Muscle of back (tissue), 11 donors: Measurements from ENCODE around the gene C18orf32. TPM values are rescaled to one million over a fixed set of nuclear protein-coding genes. Genes with fewer than 3 reads are reported as not detected.
"Not testable (repeated sequence)": the region's sequence is repeated elsewhere in the genome, so short reads cannot be mapped to it uniquely, and the experiment has no call there.

Experiments used
- DNase-seq, 3 donors: peaks; one replicate each; pipeline versions ENCODE4 v3.0.0 to v3.0.0-alpha.2; 2013
- polyA plus RNA-seq, 10 donors: library from polyadenylated mRNA; unstranded; fragments of 120-200 nt; gene quantifications; one replicate each; pipeline ENCODE4 v1.2.1, GENCODE V29; 2013; ENCODE audit not compliant: insufficient read length in 10 of 10

C18orf32 gene
- polyA plus RNA-seq, 10 donors = 8.6 to 14.8 (median 12.7) TPM

DNA sequence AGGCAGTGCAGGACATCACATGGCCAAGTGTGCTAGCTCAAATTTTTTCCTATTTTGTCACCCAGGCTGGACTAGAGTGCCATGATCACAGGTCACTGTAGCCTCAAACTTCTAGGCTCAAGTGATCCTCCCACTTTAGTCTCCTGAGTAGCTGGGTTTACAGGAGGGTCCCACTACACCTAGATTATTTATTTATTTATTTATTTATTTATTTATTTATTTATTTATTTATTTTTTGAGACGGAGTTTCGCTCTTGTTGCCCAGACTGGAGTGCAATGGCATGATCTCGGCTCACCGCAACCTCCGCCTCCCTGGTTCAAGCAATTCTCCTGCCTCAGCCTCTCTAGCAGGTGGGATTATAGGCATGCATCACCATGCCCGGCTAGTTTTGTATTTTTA is 12.1 kb downstream of the C18orf32 start:
- DNase-seq = not testable (repeated sequence)

DNA sequence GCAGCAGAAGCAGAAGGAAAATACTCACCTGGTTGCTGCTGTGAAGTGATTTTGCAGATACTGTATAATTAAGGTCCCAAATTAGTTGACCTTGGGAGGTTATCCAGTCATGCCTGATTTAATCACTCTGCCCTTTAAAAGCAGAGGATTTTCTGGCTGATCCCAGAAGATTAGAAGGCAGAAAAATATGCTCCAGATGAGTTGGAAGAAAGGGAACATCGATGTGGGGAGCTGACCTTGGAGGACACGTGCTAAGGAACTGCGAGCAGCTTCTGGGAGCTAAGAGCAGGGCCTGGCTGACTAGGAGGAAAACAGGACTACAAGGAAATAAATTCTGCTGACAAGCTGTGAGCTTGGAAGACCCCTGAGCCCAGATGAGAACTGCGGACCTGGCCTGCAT is 13.3 kb downstream of the C18orf32 start:
- no peak for DNase-seq

DNA sequence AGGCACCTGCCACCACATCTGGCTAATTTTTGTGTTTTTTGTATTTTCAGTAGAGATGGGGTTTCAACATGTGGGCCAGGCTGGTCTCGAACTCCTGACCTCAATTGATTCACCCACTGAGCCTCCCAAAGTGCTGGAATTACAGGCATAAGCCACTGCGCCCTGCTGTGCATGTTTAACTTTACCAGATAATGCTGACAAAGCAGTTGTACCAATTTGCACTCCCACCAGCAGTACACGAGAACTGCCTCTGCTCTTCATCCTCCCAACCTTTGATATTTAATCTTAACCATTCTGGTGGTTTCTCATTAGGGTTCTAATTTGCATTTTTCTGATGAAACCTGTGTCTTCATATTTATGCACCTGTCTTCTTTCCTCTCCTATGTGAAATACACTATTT is 14.6 kb downstream of the C18orf32 start:
- no peak for DNase-seq

DNA sequence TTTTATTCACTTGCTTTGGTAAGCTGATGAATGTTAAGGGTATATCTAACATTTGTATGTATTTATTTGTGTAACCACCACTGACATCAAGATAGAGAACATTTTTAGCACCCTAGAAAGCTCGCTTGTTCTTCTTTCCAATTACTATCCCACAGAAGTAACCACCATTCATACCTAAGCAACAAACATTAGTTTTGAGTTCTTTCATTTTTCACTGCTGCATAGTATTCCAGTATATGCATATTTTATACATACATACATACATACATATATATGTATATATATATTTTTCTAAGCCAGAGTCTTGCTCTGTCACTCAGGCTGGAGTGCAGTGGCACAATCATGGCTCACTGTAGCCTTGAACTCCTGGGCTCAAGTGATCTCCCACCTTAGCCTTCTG is 15.5 kb downstream of the C18orf32 start:
- no peak for DNase-seq

DNA sequence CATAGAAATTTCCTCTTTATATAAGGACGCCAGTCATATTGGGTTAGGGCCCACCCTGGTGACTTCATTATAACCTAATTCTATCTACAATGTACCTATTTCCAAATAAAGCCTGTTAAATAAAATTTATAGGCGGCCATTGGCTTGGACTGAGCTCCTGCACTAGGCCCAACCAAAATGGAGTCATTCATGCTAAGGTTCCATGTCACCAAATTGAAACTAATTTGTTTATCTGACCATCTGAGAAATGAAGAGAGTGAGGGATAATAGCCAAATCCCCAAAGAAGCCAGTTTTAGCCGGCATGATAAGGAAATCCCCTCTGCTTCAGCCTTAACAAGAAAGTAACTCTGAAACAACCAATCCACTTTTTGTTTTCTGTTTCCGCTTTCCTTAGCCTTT is 19.4 kb downstream of the C18orf32 start:
- DNase-seq = no peak

DNA sequence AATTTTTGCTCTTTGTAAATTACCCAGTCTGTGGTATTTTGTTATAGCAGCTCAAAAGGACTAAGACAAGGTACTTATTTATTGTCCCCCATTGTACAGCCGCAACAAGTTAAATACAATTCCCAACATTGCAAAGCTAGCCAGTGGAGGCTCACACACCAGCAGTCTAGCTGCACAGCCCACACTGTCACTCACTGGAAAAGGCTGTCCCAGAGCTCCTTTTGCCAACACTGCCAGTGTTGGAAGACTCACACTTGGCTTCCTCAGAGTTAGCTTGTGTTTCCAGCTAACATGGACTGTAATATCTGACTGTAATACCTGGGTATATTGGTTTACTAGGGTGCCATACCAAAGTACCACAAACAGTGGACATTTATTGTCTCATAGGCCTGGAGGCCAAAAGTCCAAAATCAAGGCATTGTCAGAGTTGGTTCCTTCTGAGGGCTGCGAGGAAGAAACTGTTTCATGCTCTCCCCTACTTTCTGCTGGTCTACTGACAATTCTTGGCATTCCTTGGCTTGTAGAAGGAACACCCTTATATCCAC is 19.9 kb downstream of the C18orf32 start:
- no peak for DNase-seq

DNA sequence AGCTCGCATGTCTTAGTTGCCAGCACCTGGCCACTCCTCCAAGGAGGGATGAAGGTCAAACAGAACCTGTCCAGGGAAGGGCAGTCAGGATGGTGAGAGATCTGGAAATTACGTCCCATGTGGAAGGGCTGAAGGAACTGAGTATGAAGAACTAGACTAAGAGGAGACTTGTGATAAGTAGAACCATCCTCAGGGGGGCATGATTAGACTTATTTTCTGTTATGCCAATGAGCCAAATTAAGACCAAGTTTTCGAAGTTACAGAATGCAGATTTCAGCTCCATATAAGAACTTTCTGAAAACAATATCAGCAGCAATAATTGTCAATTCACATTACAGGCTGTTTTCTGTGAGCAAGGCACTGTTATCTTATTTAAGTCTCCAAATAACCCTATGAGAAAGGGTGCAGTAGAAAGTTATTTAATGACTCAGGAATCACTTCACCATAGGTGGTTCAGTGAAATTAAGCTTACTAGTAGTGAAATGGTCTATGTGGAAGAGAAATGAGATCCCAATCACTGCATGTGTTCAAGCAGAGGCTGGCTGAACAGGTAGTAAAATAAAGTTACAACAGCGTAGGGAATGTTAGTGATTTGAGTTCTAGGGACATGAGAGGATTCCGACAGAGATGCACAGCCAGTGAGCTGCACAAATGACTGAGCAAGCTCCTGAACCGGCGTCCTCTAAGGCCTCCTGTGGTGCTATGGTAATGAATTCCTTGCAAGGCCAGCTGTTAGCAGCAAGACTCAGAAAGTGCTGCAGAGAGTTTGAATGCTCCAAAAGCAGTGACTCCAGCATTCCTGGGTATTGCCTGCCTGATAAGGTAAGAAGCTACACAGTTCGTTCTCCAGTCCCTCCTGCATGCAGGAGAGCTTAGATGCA is 22.1 kb downstream of the C18orf32 start:
- DNase-seq = no peak

DNA sequence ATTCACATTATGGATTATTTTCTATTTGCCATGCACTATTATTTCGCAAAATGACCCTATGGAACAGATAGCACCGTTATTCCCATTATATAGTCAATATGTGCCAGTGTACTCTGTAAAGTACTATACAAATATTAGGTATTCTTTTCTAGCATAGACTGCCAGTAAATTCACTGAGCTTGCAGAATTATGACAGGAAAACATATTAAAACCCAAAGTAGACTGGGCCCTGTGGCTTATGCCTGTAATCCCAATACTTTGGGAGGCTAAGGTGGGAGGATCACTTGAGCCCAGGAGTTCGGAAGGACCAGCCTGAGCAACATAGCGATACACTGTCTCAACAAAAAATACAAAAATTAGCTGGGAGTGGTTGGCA is 25.4 kb downstream of the C18orf32 start:
- DNase-seq = no peak

DNA sequence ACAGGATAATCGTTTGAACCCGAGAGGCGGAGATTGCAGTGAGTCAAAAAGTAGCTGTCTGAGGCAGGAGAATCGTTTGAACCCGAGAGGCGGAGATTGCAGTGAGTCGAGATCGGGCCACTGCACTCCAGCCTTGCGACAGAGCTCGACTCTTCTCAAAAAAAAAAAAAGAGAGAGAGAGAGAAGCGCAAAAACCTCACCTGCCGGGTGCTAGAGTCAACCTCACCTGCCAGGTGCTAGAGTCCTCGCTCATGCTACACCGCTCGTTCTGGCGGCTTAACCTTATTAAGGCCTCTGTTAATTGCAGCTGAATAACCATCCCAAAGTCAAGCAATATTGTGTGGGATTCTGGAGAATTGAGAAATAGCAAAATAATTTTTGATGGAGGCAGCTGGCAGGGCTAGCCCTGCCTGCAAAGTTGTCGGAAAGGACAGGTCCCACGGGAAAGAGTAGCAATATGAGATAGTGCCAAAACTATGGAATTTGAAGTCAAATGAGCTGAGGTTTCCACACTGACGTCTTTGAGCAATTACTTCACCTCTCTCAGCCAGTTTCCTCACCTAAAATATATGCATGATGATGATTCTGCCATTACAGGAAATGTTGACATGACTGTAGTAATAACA is 25.9 kb downstream of the C18orf32 start:
- peak in 1 of 3 donors; percentile 14 for DNase-seq

DNA sequence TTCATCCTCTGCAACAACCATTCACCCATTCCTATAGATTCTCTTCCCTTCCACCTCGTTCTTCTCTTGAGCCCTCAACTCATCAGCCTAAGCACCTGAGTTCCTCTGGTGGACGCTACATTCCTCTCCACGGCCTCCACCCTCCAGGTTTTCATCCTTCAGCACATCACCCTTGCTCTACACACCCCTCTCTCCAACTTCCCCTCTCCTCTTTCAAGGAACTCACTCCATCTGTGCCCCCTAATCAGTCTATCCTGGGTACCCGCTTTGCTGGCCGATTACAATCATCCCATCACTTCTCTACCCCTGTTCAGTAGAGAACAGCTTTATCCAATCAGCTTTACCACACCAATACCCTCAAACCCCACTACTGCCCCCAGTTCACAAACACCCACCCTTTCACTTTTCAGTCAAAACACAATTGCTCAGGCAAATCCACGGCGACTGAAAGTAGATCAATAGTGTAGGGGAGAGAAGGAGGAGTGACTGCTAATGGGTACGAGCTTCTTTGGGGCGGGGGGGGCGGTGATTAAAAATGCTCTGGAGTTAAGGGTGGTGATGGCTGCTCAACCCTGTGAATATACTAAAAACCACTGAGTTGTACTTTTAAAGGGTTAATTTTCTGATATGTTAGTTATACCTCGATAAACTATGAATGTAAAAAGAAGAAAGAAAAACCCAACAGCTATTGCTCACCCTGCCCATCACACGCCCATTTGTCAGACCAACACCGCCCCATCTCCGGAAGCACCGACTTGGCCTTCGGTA is 27.4 kb downstream of the C18orf32 start:
- peak in 1 of 3 donors; percentile 6 for DNase-seq

DNA sequence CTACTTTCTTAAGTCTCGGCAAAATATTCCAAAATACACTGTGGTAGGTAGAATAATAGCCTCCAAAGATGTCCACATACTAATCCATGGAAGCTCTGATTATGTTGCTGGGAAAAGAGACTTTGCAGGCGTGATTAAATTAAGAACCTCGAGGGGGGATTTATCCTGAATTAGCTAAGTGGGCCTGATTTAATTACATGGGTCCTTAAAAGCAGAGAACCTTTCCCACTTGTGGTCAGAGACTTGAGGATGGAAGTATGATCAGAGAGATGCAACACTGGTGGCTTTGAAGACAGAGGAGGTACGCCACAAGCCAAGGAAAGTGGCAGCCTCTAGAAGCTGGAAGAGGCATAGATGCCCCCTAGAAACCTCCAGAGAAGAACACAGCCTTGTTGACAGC is 29.4 kb downstream of the C18orf32 start:
- no peak for DNase-seq

DNA sequence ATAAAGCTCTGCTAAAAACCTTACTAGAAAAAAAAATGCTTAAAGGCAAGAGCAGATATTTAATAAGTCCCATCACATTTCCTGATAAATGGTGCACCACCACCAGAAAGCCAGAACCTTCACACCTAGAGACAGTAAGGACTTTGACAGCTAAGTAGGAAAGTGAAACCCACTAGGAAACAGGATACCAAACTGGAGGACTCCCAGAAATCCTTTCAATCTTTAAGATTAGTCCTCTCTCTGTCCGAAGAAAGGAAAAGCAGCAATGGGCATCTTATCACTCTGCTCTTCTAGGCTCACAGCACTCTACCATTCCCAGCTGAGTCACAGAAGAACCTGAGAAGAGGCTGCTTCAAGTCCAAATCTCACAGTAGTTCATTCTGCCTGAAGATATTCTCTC is 30.2 kb downstream of the C18orf32 start:
- DNase-seq = no peak

DNA sequence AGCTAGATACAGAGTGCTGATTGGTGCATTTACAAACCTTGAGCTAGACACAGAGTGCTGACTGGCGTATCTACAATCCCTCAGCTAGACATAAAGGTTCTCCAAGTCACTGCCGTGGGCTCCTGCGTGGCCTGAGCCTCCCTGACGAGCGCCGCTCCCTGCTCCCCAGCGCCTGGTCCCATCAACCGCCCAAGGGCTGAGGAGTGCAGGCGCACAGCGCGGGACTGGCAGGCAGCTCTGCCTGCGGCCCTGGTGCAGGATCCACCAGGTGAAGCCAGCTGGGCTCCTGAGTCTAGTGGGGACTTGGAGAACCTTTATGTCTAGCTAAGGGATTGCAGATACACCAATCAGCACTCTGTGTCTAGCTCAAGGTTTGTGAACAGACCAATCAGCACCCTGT is 34.5 kb downstream of the C18orf32 start:
- not testable (repeated sequence) for DNase-seq

DNA sequence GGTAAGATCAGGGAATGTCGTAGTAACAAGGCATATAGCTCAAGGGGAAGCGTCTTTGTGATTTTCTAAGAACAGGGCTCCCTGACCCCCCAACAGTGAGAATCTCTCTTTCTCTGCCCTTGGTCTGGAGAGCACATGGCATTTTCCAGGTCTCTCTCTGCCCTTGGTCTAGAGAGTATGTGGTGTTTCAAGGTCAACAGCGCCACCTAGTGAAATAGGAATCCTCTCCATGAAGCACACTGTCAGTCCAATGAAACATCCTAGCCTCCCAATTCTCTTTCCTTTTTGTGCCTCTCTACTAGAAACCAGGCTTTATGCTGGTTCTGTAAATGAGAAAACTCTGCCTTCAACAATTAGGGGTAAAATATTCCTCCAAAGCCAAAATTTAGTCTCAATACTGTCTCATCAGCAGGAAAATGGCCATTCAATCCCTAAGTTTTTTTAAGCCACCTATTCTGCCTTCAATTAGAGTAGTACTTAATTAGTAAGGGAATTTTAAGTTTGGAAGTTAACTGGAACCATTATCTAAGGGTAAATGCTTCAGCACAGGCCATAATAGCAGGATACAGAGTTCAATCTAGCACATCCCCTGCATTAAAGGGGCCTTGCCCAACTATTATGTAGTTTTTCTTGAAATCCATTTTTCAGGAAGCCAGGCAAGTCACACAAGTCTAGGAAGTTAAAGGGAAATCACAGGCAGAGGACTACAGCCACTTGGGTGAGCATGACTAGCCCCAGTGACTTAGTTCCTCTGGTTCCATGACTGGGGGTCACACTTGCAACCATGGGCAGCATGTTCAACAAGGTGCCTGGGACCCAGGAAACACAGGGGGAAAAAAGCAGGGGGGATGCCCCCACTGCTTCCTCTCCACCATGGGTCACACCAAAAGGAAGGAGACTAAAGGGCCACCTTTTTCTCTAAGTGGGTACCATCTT is 39.0 kb downstream of the C18orf32 start:
- DNase-seq = no peak

DNA sequence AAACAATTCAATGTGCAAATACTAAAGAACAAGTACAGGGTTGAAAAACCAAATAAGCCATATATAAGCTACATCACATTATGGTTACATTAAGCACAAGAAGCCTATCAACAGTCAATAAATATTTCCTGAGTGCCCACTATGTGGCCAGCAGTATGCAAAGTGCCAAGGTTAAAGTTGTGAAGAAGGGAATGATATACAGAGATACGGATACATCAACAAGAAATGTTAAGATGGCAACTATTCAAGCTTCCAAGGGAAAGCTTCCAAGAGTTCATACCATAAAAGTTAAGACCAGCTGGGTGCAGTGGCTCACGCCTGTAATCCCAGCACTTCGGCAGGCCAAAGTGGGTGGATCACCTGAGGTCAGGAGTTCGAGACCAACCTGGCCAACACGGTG is 40.6 kb downstream of the C18orf32 start:
- no peak for DNase-seq

DNA sequence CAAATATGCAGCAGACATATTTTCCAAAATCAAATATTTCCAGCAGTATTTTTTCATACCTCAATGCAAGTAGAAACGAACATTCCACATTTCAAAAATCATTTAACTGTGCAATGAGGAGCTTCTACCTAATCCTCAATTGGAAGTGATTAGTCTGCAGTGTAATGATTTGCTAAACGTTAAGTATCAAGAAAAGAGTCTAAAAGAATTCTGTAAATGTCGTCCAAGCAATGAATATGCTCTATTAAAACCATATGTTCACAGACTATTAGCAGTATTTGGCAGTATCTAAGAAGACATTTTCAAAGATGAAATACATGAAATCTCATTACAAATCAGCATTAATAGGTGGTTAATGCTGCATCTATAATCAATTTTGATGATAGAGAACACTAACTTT is 42.5 kb downstream of the C18orf32 start:
- DNase-seq = peak in 1 of 3 donors; percentile 22

DNA sequence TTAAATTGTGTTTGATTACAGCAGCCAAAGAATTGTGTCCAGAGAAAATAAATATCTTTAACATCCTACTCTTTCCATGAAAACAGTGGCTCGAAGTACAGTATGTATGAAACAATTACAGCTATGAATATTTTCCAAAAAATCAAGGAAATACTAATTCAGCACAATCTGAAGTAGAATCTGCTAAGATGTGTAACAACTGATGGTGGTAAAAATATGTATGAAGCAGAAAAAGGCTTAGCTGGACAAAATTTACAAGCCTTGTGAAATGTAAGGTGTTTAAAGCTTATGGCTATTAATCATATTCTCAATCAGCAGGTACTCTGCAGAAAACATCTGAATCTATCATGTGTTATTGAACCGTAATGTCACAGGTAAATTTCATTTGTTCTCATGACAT is 43.2 kb downstream of the C18orf32 start:
- no peak for DNase-seq

DNA sequence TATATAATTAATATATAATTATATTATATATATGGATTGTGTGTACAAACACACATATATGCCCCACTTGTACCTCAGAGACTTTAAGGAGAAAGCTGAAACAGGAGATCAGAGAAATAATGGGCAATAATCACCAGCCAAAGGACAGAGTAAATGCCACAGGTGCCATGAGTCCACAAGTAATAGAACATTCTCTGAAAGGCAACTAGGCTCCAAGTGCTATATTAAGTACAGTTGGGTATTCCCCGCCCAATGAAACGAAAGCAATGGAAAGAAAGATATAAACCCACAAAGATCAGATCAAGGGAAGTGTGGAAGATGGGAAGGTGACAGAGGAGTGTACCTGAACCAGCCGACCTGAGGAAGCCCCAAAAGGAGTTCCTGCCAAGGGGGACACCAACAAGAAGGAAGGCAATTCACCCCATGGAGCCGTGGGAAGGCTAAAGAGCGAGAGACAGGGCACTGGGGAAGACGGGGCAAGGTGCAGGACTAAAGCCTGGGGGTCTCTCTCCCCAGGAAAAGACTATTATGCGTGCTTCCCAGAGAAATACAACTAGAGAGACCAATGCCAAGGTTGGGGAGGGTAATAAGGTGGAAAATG is 45.6 kb downstream of the C18orf32 start:
- DNase-seq = no peak

DNA sequence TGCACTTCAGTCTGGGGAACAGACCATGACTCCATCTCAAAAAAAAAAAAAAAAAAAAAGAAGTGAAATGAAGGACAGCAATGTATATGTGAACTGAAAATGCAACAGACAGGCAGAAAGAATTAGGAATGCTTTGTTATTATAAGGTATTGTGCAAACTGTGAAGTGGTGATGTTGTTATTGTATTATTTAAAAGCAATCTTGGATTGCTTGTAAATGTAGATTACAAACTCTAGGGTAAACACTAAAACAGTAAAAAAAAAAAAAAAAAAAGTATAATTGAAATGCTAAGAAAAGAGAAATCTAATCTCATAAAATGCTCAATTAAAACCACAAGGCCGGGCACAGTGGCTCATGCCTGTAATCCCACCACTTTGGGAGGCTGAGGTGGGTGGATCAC is 51.9 kb downstream of the C18orf32 start:
- DNase-seq = no peak

DNA sequence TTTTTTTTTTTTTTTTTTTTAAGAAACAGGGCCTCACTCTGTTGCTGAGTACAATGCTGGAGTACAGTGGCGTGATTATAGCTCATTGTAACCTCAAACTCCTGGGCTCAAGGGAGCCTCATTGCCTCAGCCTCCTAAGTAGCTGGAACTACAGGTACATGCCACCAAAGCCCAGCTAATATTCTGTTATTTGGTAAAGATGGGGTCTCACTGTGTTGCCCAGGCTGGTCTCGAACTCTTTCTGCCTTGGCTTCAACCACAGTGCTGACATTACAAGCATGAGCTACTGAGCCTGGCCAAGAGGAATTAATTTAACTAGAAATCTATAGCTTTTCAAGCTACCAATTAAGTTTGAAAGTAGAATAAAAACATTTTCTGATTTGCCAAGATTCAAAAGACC is 54.4 kb downstream of the C18orf32 start:
- DNase-seq = no peak
